Vagina (tissue), 2 donors: Measurements from ENCODE around the gene ZNF660. TPM values are rescaled to one million over a fixed set of nuclear protein-coding genes. Genes with fewer than 3 reads are reported as not detected.
"Not testable (repeated sequence)": the region's sequence is repeated elsewhere in the genome, so short reads cannot be mapped to it uniquely, and the experiment has no call there.

Source experiments
- DNase-seq, 2 donors: peaks; one replicate each; pipeline ENCODE4 v3.0.0-alpha.2; 2017; ENCODE audit errors: extremely low spot score in 2 of 2
- H3K27ac ChIP-seq: fragments of 200-600 bp; sonication (generic); one replicate; pipeline ENCODE4 v1.5.1; 2019
- H3K27me3 ChIP-seq: fragments of 200-600 bp; sonication (generic); one replicate; pipeline ENCODE4 v1.5.1; 2019
- H3K36me3 ChIP-seq, 2 donors: fragments of 200-600 bp; sonication (generic); one replicate each; pipeline ENCODE4 v1.5.1; 2017 to 2019
- H3K4me1 ChIP-seq: fragments of 200-600 bp; sonication (generic); one replicate; pipeline ENCODE4 v1.5.1; 2019
- H3K4me3 ChIP-seq, 2 donors: fragments of 200-600 bp; sonication (generic); 1 replicate in 1 of 2; 2 replicates in 1 of 2; pipeline ENCODE4 v1.5.1; 2016 to 2019
- H3K9me3 ChIP-seq: fragments of 200-600 bp; sonication (generic); one replicate; pipeline ENCODE4 v1.5.1; 2019
- CTCF ChIP-seq, 3 experiments: fragments of 450-650 bp in 2 of 3; fragments of 200-600 bp in 1 of 3; sonication (generic) in 1 of 3; IDR thresholded peaks; one replicate each; pipeline ENCODE4 v1.5.1; 2017 to 2019; ENCODE audit warnings: antibody characterized with exemption in 3 of 3, mild to moderate bottlenecking in 2 of 3, moderate library complexity in 2 of 3
- POLR2A ChIP-seq, 2 donors: fragments of 450-650 bp; IDR thresholded peaks; one replicate each; pipeline ENCODE4 v1.6.1; 2017; ENCODE audit warnings: antibody characterized with exemption in 2 of 2, mild to moderate bottlenecking in 2 of 2, moderate library complexity in 2 of 2
- POLR2AphosphoS5 ChIP-seq, 2 donors: sonication (generic); formaldehyde crosslinking; IDR thresholded peaks; one replicate each; pipeline ENCODE4 v1.9.0; 2017; ENCODE audit warnings: antibody characterized with exemption in 2 of 2, mild to moderate bottlenecking in 2 of 2, low read depth in 1 of 2; ENCODE audit not compliant: insufficient read depth in 1 of 2
- intact Hi-C: fragments of 100-400 bp; cut with DNase I; formaldehyde crosslinking; loops from one replicate; pipeline ENCODE4 v1.15.1; 2023
- total RNA-seq: library from RNA; depleted of rRNA; stranded (reverse); fragments of >200 nt; gene quantifications from one replicate; pipeline ENCODE4 v1.2.3, GENCODE V29; 2016

ZNF660 gene
- total RNA-seq, 1 donor from 2014 or later: 0.98 TPM

GRCh38 chr3:44576613-44577012, 8.2 kb upstream of the ZNF660 start:
- intact Hi-C loops: no loop called here
- Histone ChIP-seq H3K4me3 (no peak overlapping the region), H3K4me1 (no peaks in the 10 kb centered on the region), H3K27me3 (no peaks in the 10 kb centered on the region), H3K27ac (no peak overlapping the region), H3K36me3 (no peaks in the 10 kb centered on the region), H3K9me3 (no peaks in the 10 kb centered on the region)
- no peak for DNase-seq
- TF ChIP-seq POLR2AphosphoS5 (IDR thresholded peaks at IDR 0.05; ENCODE audit: insufficient read depth in 1 of 2, low read depth in 1 of 2): no peak
- no peak for TF ChIP-seq POLR2A (IDR thresholded peaks at IDR 0.05)
- no peak for TF ChIP-seq CTCF (IDR thresholded peaks at IDR 0.05)

- not testable (repeated sequence) for DNase-seq, H3K9me3 ChIP-seq
Observed at GRCh38 chr3:44577354-44577952, 7.3 kb upstream of the ZNF660 start.

GRCh38 chr3:44578316-44578715, 6.4 kb upstream of the ZNF660 start:
- H3K4me1 ChIP-seq, H3K27me3 ChIP-seq, H3K27ac ChIP-seq, H3K36me3 ChIP-seq, H3K9me3 ChIP-seq, intact Hi-C loops, H3K4me3 ChIP-seq, DNase-seq: not testable (repeated sequence)

More at GRCh38 chr3:44577354-44577952, 7.3 kb upstream of the ZNF660 start:
- H3K27me3 ChIP-seq, H3K4me1 ChIP-seq, H3K4me3 ChIP-seq, intact Hi-C loops, H3K27ac ChIP-seq, H3K36me3 ChIP-seq: not testable (repeated sequence)

- H3K27ac ChIP-seq, DNase-seq, H3K9me3 ChIP-seq, H3K4me1 ChIP-seq, H3K4me3 ChIP-seq, H3K36me3 ChIP-seq, intact Hi-C loops, H3K27me3 ChIP-seq: not testable (repeated sequence)
Observed at GRCh38 chr3:44578924-44579515, 5.7 kb upstream of the ZNF660 start.

- H3K4me3 ChIP-seq, DNase-seq, H3K9me3 ChIP-seq, H3K4me1 ChIP-seq, H3K27ac ChIP-seq, H3K36me3 ChIP-seq, intact Hi-C loops, H3K27me3 ChIP-seq: not testable (repeated sequence)
Observed at GRCh38 chr3:44579749-44580148, 5.0 kb upstream of the ZNF660 start.

- intact Hi-C loops, DNase-seq, H3K4me3 ChIP-seq, H3K27me3 ChIP-seq, H3K27ac ChIP-seq, H3K36me3 ChIP-seq, H3K4me1 ChIP-seq, H3K9me3 ChIP-seq: not testable (repeated sequence)
Observed at GRCh38 chr3:44580971-44581370, 3.8 kb upstream of the ZNF660 start.

GRCh38 chr3:44596621-44597020, 11.9 kb downstream of the ZNF660 start:
- no peak for TF ChIP-seq POLR2AphosphoS5 (IDR thresholded peaks at IDR 0.05; ENCODE audit: insufficient read depth in 1 of 2, low read depth in 1 of 2)
- TF ChIP-seq CTCF (IDR thresholded peaks at IDR 0.05): no peak
- TF ChIP-seq POLR2A (IDR thresholded peaks at IDR 0.05): no peak
- H3K4me1 ChIP-seq: no peaks in the 10 kb centered on the region
- no peak overlapping the region for H3K4me3 ChIP-seq
- H3K27ac ChIP-seq: no peak overlapping the region
- peaks cover 0 to 19% of the 10 kb centered on the region in 2 donors for H3K36me3 ChIP-seq
- intact Hi-C loops: no loop called here
- DNase-seq: no peak
- peaks cover 23% of the 10 kb centered on the region for H3K9me3 ChIP-seq
- no peaks in the 10 kb centered on the region for H3K27me3 ChIP-seq

- no peaks in the 10 kb centered on the region for H3K36me3 ChIP-seq
- H3K4me1 ChIP-seq: no peaks in the 10 kb centered on the region
- no peak overlapping the region for H3K4me3 ChIP-seq
- no peaks in the 10 kb centered on the region for H3K27me3 ChIP-seq
- peaks cover 2% of the 10 kb centered on the region for H3K9me3 ChIP-seq
- no peak for TF ChIP-seq POLR2A (IDR thresholded peaks at IDR 0.05)
- DNase-seq: no peak
- H3K27ac ChIP-seq: no peak overlapping the region
- intact Hi-C loops: no loop called here
Observed at GRCh38 chr3:44601749-44602148, 17.0 kb downstream of the ZNF660 start.
